HL-60 (cell line): ENCODE results near the gene SBF1.

Experiments used
- DNase-seq, 2 experiments: peaks; one replicate each; pipeline ENCODE4 v3.0.0-alpha.2; 2010 to 2020; ENCODE audit warnings: low read depth in 1 of 2, low spot score in 1 of 2
- H3K27ac ChIP-seq: fragments of 250-450 bp; sonication (Bioruptor Pico); replicated peaks from 2 replicates; pipeline ENCODE4 v1.5.1; 2020; ENCODE audit warnings: mild to moderate bottlenecking, moderate library complexity
- H3K27me3 ChIP-seq: fragments of 250-450 bp; sonication (Bioruptor Pico); 2 replicates; pipeline ENCODE4 v1.5.1; 2021; ENCODE audit warnings: mild to moderate bottlenecking, moderate library complexity; ENCODE audit not compliant: insufficient read depth, poor library complexity, severe bottlenecking
- H3K4me3 ChIP-seq: replicated peaks from 2 replicates; pipeline ENCODE4 v1.5.1; 2011; ENCODE audit warnings: mild to moderate bottlenecking, control low read depth, low read length; ENCODE audit not compliant: insufficient read depth
- GABPA ChIP-seq: IDR thresholded peaks from 2 replicates; pipeline ENCODE4 v1.6.1; 2012; ENCODE audit warnings: low read depth
- POLR2AphosphoS5 ChIP-seq: IDR thresholded peaks from 2 replicates; pipeline ENCODE4 v1.6.1; 2012; ENCODE audit warnings: low read depth
- SPI1 ChIP-seq: IDR thresholded peaks from 2 replicates; pipeline ENCODE4 v1.6.1; 2012; ENCODE audit warnings: low read depth, mild to moderate bottlenecking, borderline replicate concordance
- TF ChIP-seq, protein P1 (sequence below): IDR thresholded peaks from 2 replicates; pipeline ENCODE4 v1.6.1; 2012; ENCODE audit warnings: low read depth; ENCODE audit not compliant: insufficient replicate concordance
- TF ChIP-seq, protein P2 (sequence below): IDR thresholded peaks from one replicate; pipeline ENCODE4 v1.5.1; 2011; ENCODE audit warnings: low read length, control low read depth, inconsistent platforms; ENCODE audit not compliant: insufficient read depth

Gene SBF1

DNA sequence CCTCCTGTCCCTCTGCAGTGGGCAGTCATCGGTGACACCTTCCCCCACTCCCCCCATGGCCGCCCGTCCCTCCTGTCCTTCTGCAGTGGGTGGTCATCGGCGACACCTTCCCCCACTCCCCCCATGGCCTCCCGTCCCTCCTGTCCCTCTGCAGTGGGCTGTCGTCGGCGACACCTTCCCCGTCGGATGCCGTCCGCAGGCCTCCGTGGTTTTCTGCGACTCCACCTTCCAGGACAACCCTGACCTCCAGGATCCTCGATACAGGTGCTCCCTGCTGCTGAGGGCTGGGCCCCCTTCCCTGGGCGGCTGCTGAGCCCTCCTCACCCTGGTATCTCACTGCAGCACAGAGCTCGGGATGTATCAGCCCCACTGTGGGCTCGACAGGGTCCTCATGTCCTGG, 14.1 kb upstream of the SBF1 start:
- TF ChIP-seq GABPA (no peak), POLR2AphosphoS5 (no peak), SPI1 (no peak)
- TF ChIP-seq, protein P1, sequence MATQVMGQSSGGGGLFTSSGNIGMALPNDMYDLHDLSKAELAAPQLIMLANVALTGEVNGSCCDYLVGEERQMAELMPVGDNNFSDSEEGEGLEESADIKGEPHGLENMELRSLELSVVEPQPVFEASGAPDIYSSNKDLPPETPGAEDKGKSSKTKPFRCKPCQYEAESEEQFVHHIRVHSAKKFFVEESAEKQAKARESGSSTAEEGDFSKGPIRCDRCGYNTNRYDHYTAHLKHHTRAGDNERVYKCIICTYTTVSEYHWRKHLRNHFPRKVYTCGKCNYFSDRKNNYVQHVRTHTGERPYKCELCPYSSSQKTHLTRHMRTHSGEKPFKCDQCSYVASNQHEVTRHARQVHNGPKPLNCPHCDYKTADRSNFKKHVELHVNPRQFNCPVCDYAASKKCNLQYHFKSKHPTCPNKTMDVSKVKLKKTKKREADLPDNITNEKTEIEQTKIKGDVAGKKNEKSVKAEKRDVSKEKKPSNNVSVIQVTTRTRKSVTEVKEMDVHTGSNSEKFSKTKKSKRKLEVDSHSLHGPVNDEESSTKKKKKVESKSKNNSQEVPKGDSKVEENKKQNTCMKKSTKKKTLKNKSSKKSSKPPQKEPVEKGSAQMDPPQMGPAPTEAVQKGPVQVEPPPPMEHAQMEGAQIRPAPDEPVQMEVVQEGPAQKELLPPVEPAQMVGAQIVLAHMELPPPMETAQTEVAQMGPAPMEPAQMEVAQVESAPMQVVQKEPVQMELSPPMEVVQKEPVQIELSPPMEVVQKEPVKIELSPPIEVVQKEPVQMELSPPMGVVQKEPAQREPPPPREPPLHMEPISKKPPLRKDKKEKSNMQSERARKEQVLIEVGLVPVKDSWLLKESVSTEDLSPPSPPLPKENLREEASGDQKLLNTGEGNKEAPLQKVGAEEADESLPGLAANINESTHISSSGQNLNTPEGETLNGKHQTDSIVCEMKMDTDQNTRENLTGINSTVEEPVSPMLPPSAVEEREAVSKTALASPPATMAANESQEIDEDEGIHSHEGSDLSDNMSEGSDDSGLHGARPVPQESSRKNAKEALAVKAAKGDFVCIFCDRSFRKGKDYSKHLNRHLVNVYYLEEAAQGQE: no peak
- TF ChIP-seq, protein P2, sequence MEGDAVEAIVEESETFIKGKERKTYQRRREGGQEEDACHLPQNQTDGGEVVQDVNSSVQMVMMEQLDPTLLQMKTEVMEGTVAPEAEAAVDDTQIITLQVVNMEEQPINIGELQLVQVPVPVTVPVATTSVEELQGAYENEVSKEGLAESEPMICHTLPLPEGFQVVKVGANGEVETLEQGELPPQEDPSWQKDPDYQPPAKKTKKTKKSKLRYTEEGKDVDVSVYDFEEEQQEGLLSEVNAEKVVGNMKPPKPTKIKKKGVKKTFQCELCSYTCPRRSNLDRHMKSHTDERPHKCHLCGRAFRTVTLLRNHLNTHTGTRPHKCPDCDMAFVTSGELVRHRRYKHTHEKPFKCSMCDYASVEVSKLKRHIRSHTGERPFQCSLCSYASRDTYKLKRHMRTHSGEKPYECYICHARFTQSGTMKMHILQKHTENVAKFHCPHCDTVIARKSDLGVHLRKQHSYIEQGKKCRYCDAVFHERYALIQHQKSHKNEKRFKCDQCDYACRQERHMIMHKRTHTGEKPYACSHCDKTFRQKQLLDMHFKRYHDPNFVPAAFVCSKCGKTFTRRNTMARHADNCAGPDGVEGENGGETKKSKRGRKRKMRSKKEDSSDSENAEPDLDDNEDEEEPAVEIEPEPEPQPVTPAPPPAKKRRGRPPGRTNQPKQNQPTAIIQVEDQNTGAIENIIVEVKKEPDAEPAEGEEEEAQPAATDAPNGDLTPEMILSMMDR: no peak
- Histone ChIP-seq H3K27me3 (no peaks in the 10 kb centered on the region), H3K4me3 (no peak overlapping the region), H3K27ac (no peak overlapping the region)
- no peak for DNase-seq

DNA sequence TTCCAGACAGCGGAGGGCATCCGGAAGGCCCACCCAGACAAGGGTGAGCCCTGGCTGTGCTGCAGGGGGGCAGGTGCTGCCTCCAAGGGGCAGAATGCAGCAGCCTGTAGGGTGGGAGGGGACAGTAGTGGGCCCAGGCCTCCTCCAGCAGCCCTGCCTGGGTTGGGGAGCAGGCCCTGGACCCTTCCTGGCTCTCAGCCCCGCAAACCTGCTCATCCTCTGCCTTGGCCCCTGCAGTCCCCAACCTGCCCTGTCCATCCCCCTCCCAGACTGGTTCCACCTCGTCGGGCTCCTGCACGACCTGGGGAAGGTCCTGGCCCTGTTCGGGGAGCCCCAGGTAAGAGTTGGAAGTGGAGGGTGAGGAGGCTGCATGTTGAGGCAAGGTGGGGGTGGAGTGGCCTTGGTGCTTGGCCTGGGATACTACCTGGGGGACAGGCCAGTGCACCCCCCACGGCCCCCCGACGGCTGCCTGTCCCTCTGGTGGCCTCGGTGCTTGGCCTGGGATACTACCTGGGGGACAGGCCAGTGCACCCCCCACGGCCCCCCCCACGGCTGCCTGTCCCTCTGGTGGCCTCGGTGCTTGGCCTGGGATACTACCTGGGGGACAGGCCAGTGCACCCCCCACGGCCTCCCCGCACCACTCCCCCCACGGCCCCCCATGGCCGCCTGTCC, 13.3 kb upstream of the SBF1 start:
- H3K27ac ChIP-seq: no peak overlapping the region
- TF ChIP-seq SPI1 (no peak), POLR2AphosphoS5 (no peak), GABPA (no peak)
- TF ChIP-seq, protein P2: no peak
- TF ChIP-seq, protein P1: no peak
- H3K27me3 ChIP-seq: no peaks in the 10 kb centered on the region
- no peak for DNase-seq
- no peak overlapping the region for H3K4me3 ChIP-seq

GRCh38 chr22:50487290-50488005, 12.6 kb upstream of the SBF1 start:
- Histone ChIP-seq H3K27ac (no peak overlapping the region), H3K4me3 (no peak overlapping the region), H3K27me3 (no peaks in the 10 kb centered on the region)
- no peak for DNase-seq
- TF ChIP-seq GABPA: no peak
- TF ChIP-seq, protein P1: no peak
- TF ChIP-seq SPI1: no peak
- no peak for TF ChIP-seq POLR2AphosphoS5
- TF ChIP-seq, protein P2: no peak
